IMR-90 (cell line): ENCODE data around the gene CTDSPL. TPM values are rescaled to one million over a fixed set of nuclear protein-coding genes. Genes with fewer than 3 reads are reported as not detected.

Source experiments
- ATAC-seq: fragments of 200-7000 bp; cut with Tn5 transposase; 2 replicates; pipeline ENCODE4 v1.9.1; 2020; ENCODE audit warnings: low read depth, mild to moderate bottlenecking, moderate library complexity
- BruUV-seq: library from RNA; stranded (reverse); fragments of 400-500 nt; replicated peaks from 2 replicates; lab custom pipeline; 2021; lab: Mats Ljungman, UMichigan
- CTCF ChIA-PET: fragments of 300-600 bp; formaldehyde crosslinking; extraction: SDS; loops from one replicate; lab custom pipeline; 2021; ENCODE audit warnings: antibody characterized with exemption; lab: Yijun Ruan, JAX
- POLR2A ChIA-PET: fragments of 300-600 bp; sonication (Branson Sonifier 250); formaldehyde crosslinking; loops from one replicate; lab custom pipeline; 2022; ENCODE audit warnings: antibody characterized with exemption; ENCODE audit not compliant: unreplicated experiment; lab: Charles Lee
- DNase-seq: peaks from one replicate; pipeline ENCODE4 v3.0.0; 2013
- H2AFZ ChIP-seq: replicated peaks from 2 replicates; pipeline ENCODE3; 2013; ENCODE audit warnings: low read length, mild to moderate bottlenecking; ENCODE audit not compliant: poor library complexity
- H2AK5ac ChIP-seq: 2 replicates; pipeline ENCODE4 v1.6.1; 2013; ENCODE audit warnings: low read depth, low read length, inconsistent platforms
- H2AK9ac ChIP-seq: replicated peaks from 2 replicates; pipeline ENCODE3; 2013; ENCODE audit warnings: mild to moderate bottlenecking, low read depth, low read length, moderate library complexity; ENCODE audit not compliant: poor library complexity
- H2BK120ac ChIP-seq: 2 replicates; pipeline ENCODE4 v1.6.1; 2013; ENCODE audit warnings: low read depth, low read length, inconsistent platforms
- H2BK15ac ChIP-seq: 3 replicates; pipeline ENCODE4 v1.6.1; 2013; ENCODE audit warnings: low read depth, low read length, inconsistent platforms
- H2BK20ac ChIP-seq: 2 replicates; pipeline ENCODE4 v1.6.1; 2013; ENCODE audit warnings: low read depth, mild to moderate bottlenecking, inconsistent platforms, low read length, moderate library complexity
- H2BK5ac ChIP-seq: 2 replicates; pipeline ENCODE4 v1.6.1; 2013; ENCODE audit warnings: mild to moderate bottlenecking, low read depth, low read length, inconsistent platforms; ENCODE audit not compliant: poor library complexity, severe bottlenecking
- H3K14ac ChIP-seq: replicated peaks from 2 replicates; pipeline ENCODE4 v1.6.1; 2013; ENCODE audit warnings: low read depth, low read length, inconsistent platforms
- H3K18ac ChIP-seq: 2 replicates; pipeline ENCODE4 v1.6.1; 2013; ENCODE audit warnings: low read depth, low read length, control low read depth
- H3K23ac ChIP-seq: 2 replicates; pipeline ENCODE4 v1.6.1; 2013; ENCODE audit warnings: low read depth, low read length, inconsistent platforms
- H3K27ac ChIP-seq: 2 replicates; pipeline ENCODE4 v1.5.1; 2013; ENCODE audit warnings: mild to moderate bottlenecking, control low read depth, low read length; ENCODE audit not compliant: insufficient read depth
- H3K27me3 ChIP-seq: 2 replicates; pipeline ENCODE4 v1.6.1; 2013; ENCODE audit warnings: low read length; ENCODE audit not compliant: control insufficient read depth, insufficient read depth
- H3K36me3 ChIP-seq: 2 replicates; pipeline ENCODE4 v1.6.1; 2013; ENCODE audit warnings: low read length, mixed read lengths; ENCODE audit not compliant: control insufficient read depth, insufficient read depth
- H3K4ac ChIP-seq: 2 replicates; pipeline ENCODE4 v1.6.1; 2013; ENCODE audit warnings: low read depth, low read length, inconsistent platforms
- H3K4me1 ChIP-seq: 2 replicates; pipeline ENCODE4 v1.6.1; 2013; ENCODE audit warnings: low read length, mixed read lengths; ENCODE audit not compliant: control insufficient read depth, insufficient read depth
- H3K4me2 ChIP-seq: 2 replicates; pipeline ENCODE4 v1.6.1; 2013; ENCODE audit warnings: low read depth, mild to moderate bottlenecking, control low read depth, low read length, moderate library complexity
- H3K4me3 ChIP-seq: 2 replicates; pipeline ENCODE4 v1.5.1; 2013; ENCODE audit warnings: low read depth, mild to moderate bottlenecking, control low read depth, low read length, moderate library complexity; ENCODE audit not compliant: insufficient read depth
- H3K56ac ChIP-seq: 2 replicates; pipeline ENCODE4 v1.6.1; 2013; ENCODE audit warnings: low read length, inconsistent platforms; ENCODE audit not compliant: insufficient read depth; ENCODE audit errors: extremely low read depth
- H3K79me1 ChIP-seq, 2 experiments: 2 replicates each; pipeline ENCODE4 v1.6.1; 2013; ENCODE audit warnings: low read length in 2 of 2, inconsistent platforms in 1 of 2, low read depth in 1 of 2
- H3K9ac ChIP-seq: 2 replicates; pipeline ENCODE4 v1.6.1; 2013; ENCODE audit warnings: low read depth, low read length, control low read depth
- H3K9me1 ChIP-seq: 2 replicates; pipeline ENCODE4 v1.6.1; 2013; ENCODE audit warnings: low read length, inconsistent platforms; ENCODE audit not compliant: insufficient read depth
- H3K9me3 ChIP-seq: 2 replicates; pipeline ENCODE4 v1.6.1; 2013; ENCODE audit warnings: low read length; ENCODE audit not compliant: control insufficient read depth, insufficient read depth
- H4K20me1 ChIP-seq: 2 replicates; pipeline ENCODE4 v1.6.1; 2013; ENCODE audit warnings: low read length, inconsistent platforms; ENCODE audit not compliant: insufficient read depth
- H4K5ac ChIP-seq: 2 replicates; pipeline ENCODE4 v1.6.1; 2013; ENCODE audit warnings: mild to moderate bottlenecking, low read depth, low read length, control low read depth
- H4K8ac ChIP-seq, 2 experiments: 2 replicates each; pipeline ENCODE4 v1.6.1; 2013; ENCODE audit warnings: low read depth in 2 of 2, low read length in 2 of 2, control low read depth in 1 of 2, inconsistent platforms in 1 of 2
- H4K91ac ChIP-seq: 2 replicates; pipeline ENCODE4 v1.6.1; 2013; ENCODE audit warnings: low read depth, low read length, inconsistent platforms; ENCODE audit not compliant: insufficient read depth
- CHD1 ChIP-seq: IDR thresholded peaks from 2 replicates; pipeline ENCODE4 v1.6.1; 2012; ENCODE audit warnings: low read depth, low read length, improper control_type of control experiment
- MAFK ChIP-seq: IDR thresholded peaks from 2 replicates; pipeline ENCODE4 v1.6.1; 2012; ENCODE audit warnings: low read depth, low read length, improper control_type of control experiment
- MAZ ChIP-seq: IDR thresholded peaks from 2 replicates; pipeline ENCODE4 v1.6.1; 2012; ENCODE audit warnings: low read depth, mild to moderate bottlenecking, low read length, improper control_type of control experiment, moderate library complexity, borderline replicate concordance
- whole genome bisulfite sequencing, 2 experiments: methylation state at CpG; one replicate each; pipeline versions ENCODE4 v1.1.5 to v1.1.7; 2013; ENCODE audit warnings: missing lambda C conversion rate in 2 of 2; ENCODE audit not compliant: insufficient read length in 1 of 2; ENCODE audit errors: extremely low coverage in 2 of 2; 5-methylcytosine and 5-hydroxymethylcytosine counted together
- dilution Hi-C: fragments of 300-500 bp; cut with HindIII; formaldehyde crosslinking; loops from one replicate; pipeline ENCODE4 v1.14.3; 2018; ENCODE audit warnings: low sequenced_read_pairs; ENCODE audit not compliant: unreplicated experiment
- in situ Hi-C: fragments of 300-500 bp; cut with MboI; formaldehyde crosslinking; loops from 3 replicates; pipeline ENCODE4 v1.14.3; 2019; ENCODE audit warnings: low sequenced_read_pairs, inconsistent platforms, mixed read lengths
- intact Hi-C: fragments of 100-400 bp; cut with micrococcal nuclease; formaldehyde crosslinking; loops from 2 replicates; pipeline ENCODE4 v1.10.0; 2022
- polyA plus RNA-seq, 3 experiments: library from polyadenylated mRNA; depleted of rRNA; stranded (reverse); fragments of >200 nt; gene quantifications; 2 replicates each; pipeline ENCODE4 v1.2.3, GENCODE V29; 2012; ENCODE audit warnings: low replicate concordance in 1 of 3
- total RNA-seq: library from RNA; depleted of rRNA; stranded (reverse); fragments of >200 nt; gene quantifications from 2 replicates; pipeline ENCODE4 v1.2.3, GENCODE V29; 2012

The CTDSPL gene
- total and polyA plus RNA-seq, 2 of the 4 experiments (the other 2 are of a cell fraction): 24.5 to 29.0 TPM

GRCh38 chr3:37991823-37992222 lies 130.1 kb downstream of the CTDSPL start:
- Histone ChIP-seq H4K5ac (no peak overlapping the region), H3K36me3 (peaks cover 3% of the 10 kb centered on the region; the same call in 1 of the 2 replicates), H2BK20ac (no peak overlapping the region), H3K18ac (no peak overlapping the region), H2BK15ac (no peak overlapping the region), H3K4ac (no peak overlapping the region), H2BK120ac (no peak overlapping the region), H3K27me3 (no peaks in the 10 kb centered on the region; the same call in 1 of the 2 replicates), H3K9me1 (peaks cover 8% of the 10 kb centered on the region), H3K9ac (no peak overlapping the region), H4K8ac (no peak overlapping the region), H3K9me3 (no peaks in the 10 kb centered on the region), H4K91ac (no peak overlapping the region), H2AFZ (no peak overlapping the region), H3K4me3 (no peak overlapping the region), H2AK9ac (no peak overlapping the region), H2BK5ac (no peak overlapping the region), H3K27ac (no peak overlapping the region), H3K4me2 (no peak overlapping the region), H3K14ac (no peak overlapping the region), H3K79me1 (peaks cover 0 to 13% of the 10 kb centered on the region in 2 experiments; a peak in 1 of 4 replicates), H3K56ac (no peak overlapping the region), H3K4me1 (peaks cover 2% of the 10 kb centered on the region), H4K20me1 (no peaks in the 10 kb centered on the region), H3K23ac (no peak overlapping the region), H2AK5ac (no peak overlapping the region)
- in situ Hi-C loops (no loop called here), dilution Hi-C loops (no loop called here), intact Hi-C loops (no loop called here)
- ATAC-seq: no peak
- no TSS peak for BruUV-seq
- CTCF ChIA-PET: interaction anchor here (1.1 kb wide), 1 partner anchor 136 kb away, joined by 3 read pairs; no protein-coding TSS in a partner anchor
- DNase-seq: no peak
- WGBS, 2 experiments: 81% methylated on average over 7 of the region's 7 CpGs; no CpG with 5 or more reads in 1 of the 2 experiments
- POLR2A ChIA-PET: no interaction called here
- TF ChIP-seq MAFK (no peak), CHD1 (no peak), MAZ (no peak)
